B cell (primary cell): ENCODE results near the gene FNDC3A.

Experiments used
- CTCF ChIP-seq: fragments of 200-600 bp; IDR thresholded peaks from one replicate; pipeline ENCODE4 v1.8.0; 2022; ENCODE audit warnings: antibody characterized with exemption, mild to moderate bottlenecking
- EZH2 ChIP-seq: IDR thresholded peaks from 2 replicates; pipeline ENCODE4 v1.6.1; 2012; ENCODE audit warnings: borderline replicate concordance, low read depth, mild to moderate bottlenecking, moderate library complexity, low read length; ENCODE audit not compliant: insufficient read depth, poor library complexity, severe bottlenecking

DNA sequence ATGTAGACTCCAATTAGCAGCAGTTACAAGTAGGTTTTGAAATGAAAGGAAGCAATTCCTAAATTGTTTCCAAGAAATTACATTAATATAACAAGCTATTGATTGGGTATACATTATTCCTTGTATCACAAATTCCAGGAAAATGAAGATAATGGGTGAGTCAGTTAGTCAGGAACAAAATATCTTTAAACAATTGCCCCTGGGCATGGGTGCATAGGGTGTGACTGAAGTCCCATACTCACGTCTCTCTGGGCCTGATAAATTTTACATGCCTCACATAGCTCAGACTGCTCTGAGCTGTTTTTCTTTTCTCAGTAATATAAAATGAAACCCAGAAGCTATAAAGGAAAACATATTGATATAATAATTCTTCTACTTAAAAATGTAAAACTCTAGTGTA is 87.8 kb downstream of the FNDC3A start:
- no peak for TF ChIP-seq CTCF
- TF ChIP-seq EZH2: no peak
